Activated T-helper 2 cell treated with anti-CD3 and anti-CD28 coated beads, Interferon-gamma antibody, Interleukin-2, Interleukin-4, amounts not matched to agents 10 μg/mL and 5 μg/mL and 100 μg/mL, durations not matched to agents 14 hours and 24 hours and 36 hours (primary cell): Measurements from ENCODE around the gene PITPNC1. TPM values are rescaled to one million over a fixed set of nuclear protein-coding genes. Genes with fewer than 3 reads are reported as not detected.
"Not testable (repeated sequence)": the region's sequence is repeated elsewhere in the genome, so short reads cannot be mapped to it uniquely, and the experiment has no call there.

Source experiments
- DNase-seq: peaks from one replicate; pipeline ENCODE4 v3.0.0; 2021; ENCODE audit warnings: low spot score
- H3K27ac Mint-ChIP-seq: one replicate; pipeline ENCODE4 v1.8.0; 2021; ENCODE audit warnings: mixed read lengths
- H3K27me3 Mint-ChIP-seq: one replicate; pipeline ENCODE4 v1.8.0; 2021; ENCODE audit warnings: low read depth, mixed read lengths
- H3K36me3 Mint-ChIP-seq: one replicate; pipeline ENCODE4 v1.8.0; 2021; ENCODE audit warnings: low read depth, mixed read lengths
- H3K4me1 Mint-ChIP-seq: one replicate; pipeline ENCODE4 v1.8.0; 2021; ENCODE audit warnings: low read depth, mixed read lengths
- H3K4me3 Mint-ChIP-seq: one replicate; pipeline ENCODE4 v1.8.0; 2021; ENCODE audit warnings: low read depth, mild to moderate bottlenecking, moderate library complexity, mixed read lengths
- H3K9me3 Mint-ChIP-seq: one replicate; pipeline ENCODE4 v1.8.0; 2021; ENCODE audit warnings: mixed read lengths
- intact Hi-C: fragments of 100-400 bp; cut with micrococcal nuclease; formaldehyde crosslinking; loops from one replicate; pipeline ENCODE4 v1.15.1; 2023
- total RNA-seq: library from RNA; stranded (reverse); gene quantifications from 2 replicates; pipeline ENCODE4 v1.2.3, GENCODE V29; 2022

PITPNC1 gene
- total RNA-seq, 1 donor from 2014 or later, result 11.2 TPM

- DNase-seq, result no peak
- Mint-ChIP-seq H3K27me3 (no peaks in the 10 kb centered on the region), H3K4me1 (peaks cover 13% of the 10 kb centered on the region), H3K4me3 (peak overlapping the region; percentile 100), H3K9me3 (no peaks in the 10 kb centered on the region), H3K36me3 (peaks cover 42% of the 10 kb centered on the region), H3K27ac (peak overlapping the region; percentile 100)
- intact Hi-C loops, result loop anchor here (5.0 kb wide), 1 partner anchor 319 kb away; the partner anchor contains the start of gene KPNA2
Observed at GRCh38 chr17:67718325-67718941, 341.4 kb downstream of the PITPNC1 start.

GRCh38 chr17:67725373-67725791 lies 348.3 kb downstream of the PITPNC1 start:
- Mint-ChIP-seq H3K4me1 (peaks cover 19% of the 10 kb centered on the region), H3K27me3 (no peaks in the 10 kb centered on the region), H3K9me3 (no peaks in the 10 kb centered on the region), H3K27ac (peak overlapping the region; percentile 52), H3K4me3 (no peak overlapping the region), H3K36me3 (peaks cover 88% of the 10 kb centered on the region)
- intact Hi-C loops, result no loop called here
- DNase-seq, result no peak

DNA sequence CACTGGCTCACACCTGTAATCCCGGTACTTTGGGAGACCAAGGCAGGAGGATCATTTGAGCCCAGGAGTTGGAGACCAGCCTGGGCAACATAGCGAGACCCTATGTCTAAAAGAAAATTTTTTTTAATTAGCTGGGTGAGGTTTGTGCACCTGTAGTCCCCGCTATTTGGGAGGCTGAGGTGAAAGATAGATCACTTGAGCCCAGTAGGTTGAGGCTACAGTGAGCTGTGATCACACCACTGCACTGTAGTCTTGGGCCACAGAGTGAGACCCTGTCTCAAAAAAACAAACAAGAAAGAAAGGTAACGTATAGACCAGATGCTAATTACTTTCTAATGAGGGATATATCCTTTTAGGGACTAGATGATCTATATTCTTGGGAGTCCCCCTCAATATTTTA lies 348.7 kb downstream of the PITPNC1 start:
- Mint-ChIP-seq H3K27me3 (no peaks in the 10 kb centered on the region), H3K27ac (peak overlapping the region; percentile 52), H3K4me1 (peaks cover 19% of the 10 kb centered on the region), H3K9me3 (no peaks in the 10 kb centered on the region), H3K36me3 (peaks cover 88% of the 10 kb centered on the region), H3K4me3 (no peak overlapping the region)
- intact Hi-C loops, result no loop called here
- no peak for DNase-seq

DNA sequence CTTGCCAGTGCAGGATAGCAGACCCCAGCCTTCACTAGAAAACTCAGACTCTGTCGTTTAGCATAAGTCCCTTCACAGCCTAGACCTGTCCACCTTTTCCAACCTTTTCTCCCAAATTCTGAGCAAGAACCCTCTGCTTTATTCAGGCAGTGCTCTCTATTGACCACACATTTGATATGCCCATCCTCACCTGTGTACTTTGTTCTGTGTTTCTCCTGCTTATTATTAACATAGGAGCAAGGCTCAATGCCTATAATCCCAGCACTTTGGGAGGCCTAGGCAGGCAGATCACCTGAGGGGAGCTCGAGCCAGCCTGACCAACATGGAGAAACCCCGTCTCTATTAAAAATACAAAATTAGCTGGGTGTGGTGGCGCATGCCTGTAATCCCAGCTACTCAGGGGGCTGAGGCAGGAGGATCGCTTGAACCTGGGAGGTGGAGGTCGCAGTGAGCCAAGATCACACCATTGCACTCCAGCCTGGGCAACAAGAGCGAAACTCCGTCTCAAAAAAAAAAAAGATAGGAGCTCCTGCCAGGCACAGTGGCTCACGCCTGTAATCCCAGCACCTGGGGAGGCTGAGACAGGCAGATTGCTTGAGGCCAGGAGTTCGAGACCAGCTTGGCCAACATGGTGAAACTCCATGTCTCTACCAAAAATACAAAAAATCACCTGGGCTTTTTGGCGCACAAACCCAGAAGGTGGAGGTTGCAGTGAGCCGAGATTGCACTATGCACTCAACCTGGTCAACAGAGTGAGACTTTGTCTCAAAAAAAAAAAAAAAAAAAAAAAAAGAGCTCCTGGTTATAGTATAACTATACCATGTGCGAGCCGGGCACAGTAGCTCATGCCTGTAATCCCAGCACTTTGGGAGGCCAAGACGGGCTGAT lies 350.3 kb downstream of the PITPNC1 start:
- H3K36me3 Mint-ChIP-seq, result peaks cover 83% of the 10 kb centered on the region
- peaks cover 15% of the 10 kb centered on the region for H3K4me1 Mint-ChIP-seq
- intact Hi-C loops, H3K27ac Mint-ChIP-seq, H3K27me3 Mint-ChIP-seq, H3K4me3 Mint-ChIP-seq, H3K9me3 Mint-ChIP-seq, DNase-seq: not testable (repeated sequence)

DNA sequence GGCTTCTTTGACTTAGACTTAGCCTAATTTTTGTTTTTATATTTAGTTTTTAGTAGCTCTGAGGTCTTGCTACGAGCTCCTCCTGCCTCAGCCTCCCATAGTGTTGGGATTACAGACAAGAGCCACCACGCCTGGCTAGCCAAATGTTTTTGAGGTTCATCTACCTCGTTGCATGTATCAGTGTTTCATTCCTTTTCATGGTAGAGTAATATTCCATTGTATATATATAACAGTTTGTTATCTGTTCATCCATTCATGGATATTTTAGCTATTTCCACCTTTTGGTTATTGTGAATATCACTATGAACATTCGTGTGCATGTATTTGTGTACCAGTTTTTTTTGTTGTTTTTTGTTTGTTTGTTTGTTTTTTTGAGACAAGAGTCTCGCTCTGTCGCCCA lies 352.8 kb downstream of the PITPNC1 start:
- H3K27ac Mint-ChIP-seq, result no peak overlapping the region
- peaks cover 81% of the 10 kb centered on the region for H3K36me3 Mint-ChIP-seq
- H3K4me1 Mint-ChIP-seq, result peaks cover 17% of the 10 kb centered on the region
- no peaks in the 10 kb centered on the region for H3K27me3 Mint-ChIP-seq
- no peak overlapping the region for H3K4me3 Mint-ChIP-seq
- intact Hi-C loops, result no loop called here
- no peaks in the 10 kb centered on the region for H3K9me3 Mint-ChIP-seq
- DNase-seq, result no peak

GRCh38 chr17:67730731-67731130 lies 353.6 kb downstream of the PITPNC1 start:
- Mint-ChIP-seq H3K27ac (no peak overlapping the region), H3K4me1 (peaks cover 9% of the 10 kb centered on the region), H3K4me3 (no peak overlapping the region), H3K36me3 (peaks cover 75% of the 10 kb centered on the region), H3K9me3 (no peaks in the 10 kb centered on the region), H3K27me3 (no peaks in the 10 kb centered on the region)
- intact Hi-C loops, result no loop called here
- no peak for DNase-seq

DNA sequence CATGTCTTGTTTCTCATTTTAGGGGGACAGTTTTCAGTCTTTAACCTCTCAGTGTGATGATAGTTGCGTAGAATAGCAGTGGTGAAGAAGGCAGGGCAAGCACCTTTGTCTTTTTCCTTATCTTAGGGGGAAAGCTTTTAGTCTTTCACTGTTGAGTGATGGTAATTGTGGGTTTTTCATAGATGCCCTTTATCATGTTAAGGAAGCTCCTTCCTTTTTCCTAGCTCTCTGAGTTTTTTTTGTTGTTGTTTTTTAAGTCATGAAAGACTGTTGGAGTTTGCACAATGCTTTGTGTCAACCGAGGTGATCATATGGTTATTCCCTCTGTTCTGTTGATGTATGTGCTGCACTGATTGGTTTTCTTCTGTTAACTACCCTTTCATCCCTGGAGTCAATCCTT lies 356.4 kb downstream of the PITPNC1 start:
- Mint-ChIP-seq H3K4me1 (peaks cover 6% of the 10 kb centered on the region), H3K27me3 (no peaks in the 10 kb centered on the region), H3K36me3 (peaks cover 79% of the 10 kb centered on the region), H3K27ac (no peak overlapping the region), H3K9me3 (no peaks in the 10 kb centered on the region), H3K4me3 (no peak overlapping the region)
- no peak for DNase-seq
- intact Hi-C loops, result no loop called here

DNA sequence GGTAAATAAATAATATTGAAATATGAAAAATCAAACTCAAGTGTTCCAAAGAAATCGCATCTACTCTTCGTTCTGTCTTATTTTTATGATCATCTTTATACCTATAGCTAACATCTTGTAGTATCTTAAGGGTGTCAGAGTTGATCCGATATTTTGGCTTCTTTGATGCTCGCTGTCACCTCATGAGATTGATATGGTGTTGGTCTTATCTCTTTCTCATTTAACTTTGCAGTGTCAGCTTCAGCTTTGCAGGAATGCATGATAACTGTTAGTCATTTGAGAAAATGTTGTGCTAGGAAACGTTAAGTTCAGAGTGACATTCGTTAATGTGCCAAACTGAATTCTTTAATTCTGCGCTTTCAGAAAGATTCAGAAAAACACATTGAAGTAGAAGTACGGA lies 360.1 kb downstream of the PITPNC1 start:
- no peak overlapping the region for H3K4me3 Mint-ChIP-seq
- intact Hi-C loops, result no loop called here
- H3K9me3 Mint-ChIP-seq, result no peaks in the 10 kb centered on the region
- H3K27ac Mint-ChIP-seq, result no peak overlapping the region
- peaks cover 72% of the 10 kb centered on the region for H3K36me3 Mint-ChIP-seq
- H3K27me3 Mint-ChIP-seq, result no peaks in the 10 kb centered on the region
- H3K4me1 Mint-ChIP-seq, result peaks cover 5% of the 10 kb centered on the region
- no peak for DNase-seq

DNA sequence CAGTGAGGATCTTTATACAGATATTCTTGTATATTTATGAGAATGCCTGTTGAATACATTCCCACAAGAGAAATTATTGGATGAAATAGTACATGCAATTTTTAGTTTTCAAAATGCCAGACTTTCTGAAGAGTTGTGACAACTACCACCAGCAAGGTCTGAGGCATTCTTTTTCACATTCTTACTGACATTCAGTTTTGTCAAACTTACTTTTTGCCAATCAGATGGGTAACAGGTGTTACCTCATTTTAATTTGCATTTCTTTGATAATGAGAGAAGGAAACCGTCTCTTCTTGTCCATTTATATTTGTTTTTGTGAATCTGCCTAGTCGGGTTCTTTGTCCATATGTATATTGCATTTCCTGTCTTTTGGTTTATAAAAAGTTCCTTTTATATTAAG lies 364.9 kb downstream of the PITPNC1 start:
- Mint-ChIP-seq H3K36me3 (peaks cover 67% of the 10 kb centered on the region), H3K4me3 (no peak overlapping the region), H3K4me1 (no peaks in the 10 kb centered on the region), H3K9me3 (no peaks in the 10 kb centered on the region), H3K27ac (no peak overlapping the region), H3K27me3 (no peaks in the 10 kb centered on the region)
- intact Hi-C loops, result no loop called here
- DNase-seq, result no peak

Other genes with a start within 250 kb of the PITPNC1 start
- gene HELZ, start 132.1 kb upstream of the PITPNC1 start, total RNA-seq, result 67.1 and 71.7 TPM in 2 replicates
- 75.1 and 75.4 TPM in 2 replicates for gene PSMD12, start 10.7 kb upstream of the PITPNC1 start, total RNA-seq